Loucy (cell line): ENCODE data around the gene KREMEN1.

Experiments
- EZH2phosphoT487 ChIP-seq: fragments of 200-600 bp; IDR thresholded peaks from 2 replicates; pipeline ENCODE4 v1.6.1; 2018; ENCODE audit warnings: antibody characterized with exemption, mild to moderate bottlenecking, moderate library complexity, borderline replicate concordance
- TF ChIP-seq, protein P1 (sequence below): fragments of 200-600 bp; sonication (generic); conservative IDR thresholded peaks from 2 replicates; pipeline ENCODE4 v1.5.1; 2014; ENCODE audit warnings: mild to moderate bottlenecking, antibody characterized with exemption, low read length

DNA sequence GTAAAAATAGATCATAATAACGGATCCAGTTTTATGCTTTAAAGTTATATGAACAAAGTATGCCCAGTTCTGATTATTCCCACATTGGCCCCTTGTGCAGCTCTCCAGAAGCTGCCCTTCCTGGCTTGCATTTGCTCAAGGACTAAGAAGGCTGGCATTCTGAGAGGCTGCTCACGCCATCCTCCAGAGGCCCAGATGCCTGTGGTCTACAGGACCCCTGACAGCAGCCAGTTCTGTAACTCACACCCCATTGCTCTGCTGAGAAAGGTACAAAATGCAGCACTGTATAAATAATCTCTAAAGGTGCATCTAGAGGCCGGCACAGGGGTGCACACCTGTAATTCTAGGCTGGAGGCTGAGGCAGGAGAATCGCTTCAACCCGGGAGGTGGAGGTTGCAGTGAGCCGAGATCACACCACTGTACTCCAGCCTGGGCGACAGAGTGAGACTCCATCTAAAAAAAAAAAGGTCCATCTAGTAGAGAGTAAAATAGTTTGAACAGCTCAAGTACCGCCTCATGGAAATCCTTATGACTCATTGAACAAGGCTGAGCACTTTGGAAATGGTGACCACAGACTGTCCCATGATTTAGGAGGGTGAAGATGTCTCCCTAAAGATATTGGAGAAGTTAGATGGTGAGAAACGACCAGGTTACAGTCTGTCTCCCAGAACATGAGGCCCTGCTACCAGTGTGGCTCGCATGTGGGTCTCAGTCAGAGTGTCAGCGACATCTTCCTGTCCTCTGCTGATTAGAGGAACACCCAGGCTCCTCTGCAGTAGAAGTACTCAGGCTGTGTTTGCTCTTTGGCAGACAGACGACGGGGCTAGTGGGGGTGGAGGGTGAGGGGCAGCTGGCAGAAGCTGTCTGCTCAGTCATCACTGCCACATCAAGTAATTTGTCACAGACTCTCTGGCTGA lies 56.3 kb downstream of the KREMEN1 start:
- TF ChIP-seq, protein P1, sequence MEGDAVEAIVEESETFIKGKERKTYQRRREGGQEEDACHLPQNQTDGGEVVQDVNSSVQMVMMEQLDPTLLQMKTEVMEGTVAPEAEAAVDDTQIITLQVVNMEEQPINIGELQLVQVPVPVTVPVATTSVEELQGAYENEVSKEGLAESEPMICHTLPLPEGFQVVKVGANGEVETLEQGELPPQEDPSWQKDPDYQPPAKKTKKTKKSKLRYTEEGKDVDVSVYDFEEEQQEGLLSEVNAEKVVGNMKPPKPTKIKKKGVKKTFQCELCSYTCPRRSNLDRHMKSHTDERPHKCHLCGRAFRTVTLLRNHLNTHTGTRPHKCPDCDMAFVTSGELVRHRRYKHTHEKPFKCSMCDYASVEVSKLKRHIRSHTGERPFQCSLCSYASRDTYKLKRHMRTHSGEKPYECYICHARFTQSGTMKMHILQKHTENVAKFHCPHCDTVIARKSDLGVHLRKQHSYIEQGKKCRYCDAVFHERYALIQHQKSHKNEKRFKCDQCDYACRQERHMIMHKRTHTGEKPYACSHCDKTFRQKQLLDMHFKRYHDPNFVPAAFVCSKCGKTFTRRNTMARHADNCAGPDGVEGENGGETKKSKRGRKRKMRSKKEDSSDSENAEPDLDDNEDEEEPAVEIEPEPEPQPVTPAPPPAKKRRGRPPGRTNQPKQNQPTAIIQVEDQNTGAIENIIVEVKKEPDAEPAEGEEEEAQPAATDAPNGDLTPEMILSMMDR = no peak
- no peak for TF ChIP-seq EZH2phosphoT487
